GM10847 (cell line): ENCODE results near the gene GFOD1.

ENCODE experiments used
- POLR2A ChIP-seq: IDR thresholded peaks from 2 replicates; pipeline ENCODE4 v1.6.1; 2011; ENCODE audit not compliant: insufficient read length; ENCODE audit errors: extremely low read depth

GFOD1 gene

DNA sequence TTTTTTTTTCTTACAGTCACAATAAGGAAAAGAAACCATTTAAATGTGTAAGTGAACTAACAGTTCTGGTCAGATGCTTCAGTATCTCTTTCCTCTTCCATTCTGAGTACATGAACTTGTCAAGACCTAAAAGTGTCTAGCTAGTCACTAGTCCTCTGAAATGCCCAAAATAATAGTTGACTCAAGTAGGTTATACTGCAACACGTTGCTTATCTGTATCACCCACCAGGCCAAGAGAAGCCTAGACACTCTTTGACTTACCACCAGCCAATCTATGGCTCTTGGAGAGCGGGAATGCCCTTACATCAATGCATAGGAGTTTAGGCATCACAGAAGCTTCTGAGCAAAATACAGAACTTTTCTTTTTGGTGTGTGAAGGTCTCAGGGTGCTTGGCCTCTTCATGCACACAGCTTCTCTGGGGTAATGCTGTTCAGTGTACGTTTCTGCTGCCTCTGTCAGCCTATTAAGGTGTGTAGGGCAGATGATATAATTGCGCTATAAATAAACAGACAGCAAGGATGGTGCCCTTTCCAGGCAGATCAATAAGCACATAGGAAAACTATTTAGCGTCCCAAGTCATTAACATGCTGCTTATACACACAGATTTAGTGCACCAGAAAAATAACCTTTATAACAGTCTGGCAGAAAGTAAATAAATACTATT, 7.8 kb upstream of the GFOD1 start:
- TF ChIP-seq POLR2A = no peak

DNA sequence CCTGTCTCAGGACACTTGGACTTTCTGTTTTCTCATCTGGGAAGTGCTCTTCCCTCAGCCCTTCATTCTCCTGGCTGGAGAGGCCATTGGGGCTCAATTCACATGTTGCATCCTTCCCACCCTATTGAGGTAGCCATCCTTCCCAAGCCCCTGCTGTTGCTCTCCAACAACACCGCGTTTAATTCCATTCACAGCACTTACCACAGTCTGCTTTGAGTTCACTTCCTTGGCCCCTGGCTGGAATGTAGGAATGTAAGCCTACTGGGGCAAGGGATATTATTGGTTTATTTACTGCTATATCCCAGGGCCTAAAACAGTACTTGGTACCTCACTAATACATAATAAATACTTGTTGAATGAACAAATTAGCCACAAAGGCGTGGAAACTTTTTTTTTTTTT, 6.7 kb upstream of the GFOD1 start:
- TF ChIP-seq POLR2A = no peak

DNA sequence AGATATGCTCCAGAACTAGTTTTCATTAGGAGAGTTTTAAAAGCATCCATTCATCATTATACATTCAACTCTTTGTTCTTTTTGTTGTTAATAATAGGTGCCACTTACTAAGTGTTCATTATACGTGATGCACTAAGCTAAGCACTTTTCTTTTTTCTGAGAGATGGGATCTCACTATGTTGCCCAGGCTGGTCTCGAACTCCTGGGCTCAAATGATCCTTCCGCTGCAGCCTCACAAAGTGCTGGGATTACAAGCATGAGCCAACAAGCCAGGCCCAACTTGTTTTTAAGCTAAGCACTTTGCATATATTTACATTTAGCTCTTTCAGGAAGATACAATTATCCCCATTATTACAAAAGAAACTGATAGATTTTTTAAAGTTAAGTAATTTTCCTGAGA, 5.7 kb upstream of the GFOD1 start:
- no peak for TF ChIP-seq POLR2A

DNA sequence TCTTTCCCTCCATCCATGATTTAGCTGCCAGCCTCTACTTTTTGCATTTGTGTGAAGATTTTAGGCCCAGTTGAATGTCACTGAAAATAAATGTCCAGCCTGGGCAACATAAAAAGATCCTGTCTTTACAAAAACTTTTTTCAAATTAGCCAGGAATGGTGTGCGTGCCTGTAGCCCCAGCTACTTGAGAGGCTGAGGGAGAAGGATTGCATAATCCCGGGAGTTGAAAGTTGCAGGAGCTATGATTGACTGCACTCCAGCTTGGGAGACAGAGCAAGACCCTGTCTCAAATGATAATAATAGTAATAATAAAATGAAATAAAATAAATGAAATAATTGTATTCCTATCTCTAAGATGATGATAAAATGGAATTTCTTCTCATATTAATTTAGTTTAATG, 5.0 kb upstream of the GFOD1 start:
- no peak for TF ChIP-seq POLR2A

DNA sequence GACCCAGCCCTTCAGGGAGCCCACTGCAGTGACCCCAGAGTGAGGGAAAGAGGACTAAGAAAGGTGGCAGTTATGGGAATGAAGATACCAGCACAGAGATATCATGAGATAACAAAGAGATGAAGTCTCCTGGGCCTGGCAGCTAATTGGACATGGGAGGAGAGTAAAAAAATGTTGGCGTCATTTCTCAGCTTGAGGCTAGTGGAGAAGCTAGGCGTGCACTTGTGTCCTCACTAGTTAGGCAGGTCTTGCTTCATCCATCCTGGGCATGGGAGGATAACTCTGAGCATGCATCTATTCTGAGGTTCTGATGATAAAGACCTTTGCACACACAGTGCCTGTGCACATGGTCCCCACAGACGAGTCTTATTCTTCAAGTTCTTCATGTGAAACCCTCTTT, 4.1 kb upstream of the GFOD1 start:
- no peak for TF ChIP-seq POLR2A

DNA sequence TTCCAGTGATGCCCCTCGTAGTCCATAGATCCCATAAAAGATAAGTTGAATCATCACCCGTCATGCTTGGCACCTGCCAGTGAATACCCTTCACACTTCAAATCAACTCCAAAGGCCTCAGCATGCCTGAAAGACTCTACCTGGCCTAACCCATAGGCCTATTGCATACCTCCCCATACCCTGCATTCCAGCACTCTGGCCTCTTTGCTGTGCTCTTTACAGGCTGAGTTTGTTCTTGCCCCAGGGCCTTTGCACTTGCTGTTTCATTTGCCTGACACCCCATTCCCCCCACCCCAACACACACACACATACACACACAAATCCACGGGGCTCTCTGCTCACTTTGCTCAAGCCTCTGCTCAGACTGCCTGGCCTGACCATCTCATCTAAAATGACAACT, 3.0 kb upstream of the GFOD1 start:
- TF ChIP-seq POLR2A = no peak

DNA sequence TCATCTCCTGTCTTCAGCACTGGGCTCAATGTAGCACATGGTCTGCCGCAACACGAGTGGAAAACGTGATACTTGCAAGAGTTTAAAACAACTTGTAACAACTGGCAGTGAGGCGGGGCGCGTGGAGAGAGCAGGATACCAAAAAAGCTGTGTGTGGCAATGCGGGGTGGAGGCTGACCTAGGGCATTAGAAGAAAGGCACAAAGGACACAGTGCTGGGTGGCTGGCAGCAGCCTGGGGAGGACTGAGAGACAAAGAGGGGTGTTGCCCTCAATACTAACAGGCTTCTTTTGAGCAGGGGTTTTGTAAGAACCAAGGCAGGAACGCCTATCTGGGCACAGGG, 1.5 kb upstream of the GFOD1 start:
- TF ChIP-seq POLR2A = no peak

DNA sequence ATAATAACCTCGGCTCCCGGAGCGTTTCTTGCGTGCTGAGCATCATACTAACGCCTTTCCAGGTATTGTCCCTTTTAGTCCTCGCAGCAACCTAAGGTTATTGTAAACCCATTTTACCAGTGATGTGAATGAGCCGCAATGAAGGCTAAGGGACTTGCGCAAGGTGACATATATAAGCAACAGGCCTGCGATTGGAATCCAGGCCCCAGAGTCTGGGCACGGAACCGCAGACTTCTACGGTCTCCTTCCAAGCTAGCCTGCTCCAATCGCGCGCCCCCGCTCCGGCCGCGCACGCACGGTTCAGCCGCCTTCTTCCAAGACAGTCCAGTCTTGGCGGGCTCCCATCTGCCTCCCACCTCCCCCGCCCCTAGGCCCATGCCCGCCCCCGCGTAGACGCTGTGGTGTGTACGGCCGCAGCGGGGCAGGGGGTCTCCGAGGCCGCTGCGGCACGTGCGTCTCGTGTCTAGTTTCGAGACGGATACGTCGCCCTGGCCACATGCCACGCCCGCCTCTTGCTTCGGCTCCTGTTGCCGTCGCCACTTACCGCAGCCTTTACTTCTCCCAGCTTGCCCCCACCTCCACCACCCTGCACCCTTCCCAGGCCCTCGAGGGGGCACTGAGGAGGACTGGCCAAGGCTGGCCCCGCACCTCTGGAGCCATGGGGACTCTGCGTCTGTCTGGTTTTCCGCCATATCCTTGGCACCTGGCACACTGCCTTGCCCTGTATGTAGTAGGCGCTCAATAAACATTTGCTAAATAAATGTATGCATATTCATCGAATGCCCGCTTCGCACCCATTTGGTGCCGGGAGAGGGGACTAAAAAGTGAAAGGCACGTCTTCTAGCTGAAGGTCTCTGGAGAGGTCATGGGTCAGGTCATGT, 855 bp upstream of the GFOD1 start:
- no peak for TF ChIP-seq POLR2A

DNA sequence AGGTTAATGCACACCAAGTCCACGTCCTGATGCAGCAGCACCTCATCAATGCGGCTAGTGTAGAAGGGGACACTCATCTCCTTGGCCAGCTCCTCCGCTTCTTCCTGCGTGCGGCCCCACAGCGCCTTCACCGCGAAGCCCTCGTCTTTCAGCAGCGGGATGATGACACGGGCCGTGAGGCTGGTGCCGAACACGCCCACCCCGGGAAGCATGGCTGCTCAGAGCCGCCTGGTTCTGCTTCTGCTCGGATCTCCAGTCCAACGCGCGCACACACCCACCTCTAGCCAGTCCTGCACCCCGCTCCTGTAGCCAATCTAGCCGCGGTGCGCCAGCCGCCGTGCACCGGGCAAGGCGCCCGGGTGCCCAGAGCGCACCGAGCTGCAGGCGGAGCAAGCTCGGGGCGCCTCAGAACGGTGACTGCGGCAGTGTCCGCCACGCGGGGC, 700 bp downstream of the GFOD1 start:
- no peak for TF ChIP-seq POLR2A

DNA sequence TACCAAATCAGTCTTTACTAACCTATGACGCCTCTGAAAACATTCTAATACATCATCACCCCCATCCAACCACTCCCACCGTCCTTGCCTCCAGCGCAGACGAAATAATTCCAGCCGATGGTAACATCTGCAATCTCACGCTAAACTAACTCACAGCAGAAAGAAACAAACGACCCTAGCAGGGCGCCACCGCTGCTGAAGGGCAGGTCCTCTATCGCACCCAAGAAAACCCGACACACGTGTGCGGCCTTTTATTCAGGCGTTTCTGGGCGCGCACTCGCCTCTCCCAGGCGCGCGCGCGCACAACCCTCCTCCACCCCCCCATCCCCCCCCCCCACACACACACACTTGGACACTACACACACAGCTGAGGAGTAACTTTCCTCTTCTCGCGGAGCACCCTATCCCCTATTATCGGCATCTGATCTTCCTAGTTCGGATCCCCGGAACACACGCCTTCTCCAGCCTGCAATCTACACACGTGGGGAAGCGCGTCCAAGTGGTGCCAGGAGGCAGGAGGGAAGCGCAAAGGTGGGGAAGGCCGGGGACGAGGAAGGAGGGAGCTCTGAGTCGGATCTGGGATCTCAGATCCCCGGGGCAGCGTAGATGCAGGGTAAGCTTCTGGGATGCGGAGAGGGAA, 1.4 kb downstream of the GFOD1 start:
- peak; percentile 43 for TF ChIP-seq POLR2A

DNA sequence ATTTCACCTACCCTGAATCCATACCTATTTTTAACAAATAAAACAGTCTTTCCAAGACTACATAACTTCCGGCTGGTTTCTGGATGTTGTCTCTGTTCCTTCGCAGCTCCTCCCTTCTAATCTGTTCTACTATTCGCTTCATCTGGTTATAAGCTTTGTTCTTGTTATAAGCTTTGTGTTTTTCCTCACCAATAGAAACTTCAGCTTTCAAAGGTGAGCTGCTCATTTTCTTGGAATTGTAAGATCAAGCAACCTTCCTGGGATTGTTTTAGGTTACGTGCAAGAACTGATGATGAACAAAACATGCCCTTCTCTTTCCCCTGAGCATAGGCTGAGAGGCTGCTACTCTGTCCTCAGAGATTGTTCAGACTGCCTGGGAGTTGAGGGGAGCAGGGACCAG, 2.1 kb downstream of the GFOD1 start:
- no peak for TF ChIP-seq POLR2A

DNA sequence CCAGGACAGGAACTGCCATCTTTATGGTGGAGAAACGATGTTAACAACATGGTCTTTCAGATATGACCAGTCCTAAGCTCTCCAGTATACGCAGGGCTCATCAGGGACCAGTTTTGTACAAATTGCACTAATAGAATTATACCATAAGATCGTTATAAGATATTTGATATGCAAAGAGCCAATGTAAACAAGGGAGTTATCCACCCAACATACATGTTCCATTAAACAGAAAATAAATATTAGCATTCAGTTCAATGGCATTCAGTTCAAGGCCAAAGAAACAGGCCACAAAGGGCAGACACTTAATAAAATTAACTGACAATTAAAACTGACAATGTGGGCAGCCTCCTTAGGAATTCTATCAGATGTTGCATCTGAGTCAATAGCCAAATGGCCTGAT, 2.6 kb downstream of the GFOD1 start:
- TF ChIP-seq POLR2A = no peak

DNA sequence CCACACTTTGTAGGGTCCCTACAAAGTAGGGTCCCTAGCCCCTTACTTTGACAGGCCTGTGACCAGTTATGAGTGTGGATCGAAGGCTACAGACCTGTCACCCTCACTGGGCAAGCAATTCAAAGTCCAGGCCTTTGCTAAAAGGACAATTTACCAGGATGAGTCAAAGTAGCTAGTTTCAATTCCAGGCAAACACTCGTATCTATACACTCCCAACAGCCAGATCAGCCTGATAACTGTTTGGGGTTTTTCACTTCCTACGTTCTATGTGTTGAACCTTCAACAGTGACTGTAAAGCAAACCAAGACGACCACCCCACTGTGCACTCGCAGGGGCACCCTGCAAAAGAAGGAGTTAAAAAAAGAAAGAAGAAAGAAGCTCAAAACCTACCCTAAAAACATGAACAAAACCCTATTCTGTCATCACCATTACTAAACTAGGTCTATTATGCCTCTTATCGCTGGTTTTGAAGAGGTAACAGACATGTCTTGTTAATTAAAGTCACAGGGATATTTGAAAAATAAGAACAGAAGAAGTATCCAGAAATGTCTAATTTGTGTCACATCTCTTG, 3.2 kb downstream of the GFOD1 start:
- TF ChIP-seq POLR2A = no peak

DNA sequence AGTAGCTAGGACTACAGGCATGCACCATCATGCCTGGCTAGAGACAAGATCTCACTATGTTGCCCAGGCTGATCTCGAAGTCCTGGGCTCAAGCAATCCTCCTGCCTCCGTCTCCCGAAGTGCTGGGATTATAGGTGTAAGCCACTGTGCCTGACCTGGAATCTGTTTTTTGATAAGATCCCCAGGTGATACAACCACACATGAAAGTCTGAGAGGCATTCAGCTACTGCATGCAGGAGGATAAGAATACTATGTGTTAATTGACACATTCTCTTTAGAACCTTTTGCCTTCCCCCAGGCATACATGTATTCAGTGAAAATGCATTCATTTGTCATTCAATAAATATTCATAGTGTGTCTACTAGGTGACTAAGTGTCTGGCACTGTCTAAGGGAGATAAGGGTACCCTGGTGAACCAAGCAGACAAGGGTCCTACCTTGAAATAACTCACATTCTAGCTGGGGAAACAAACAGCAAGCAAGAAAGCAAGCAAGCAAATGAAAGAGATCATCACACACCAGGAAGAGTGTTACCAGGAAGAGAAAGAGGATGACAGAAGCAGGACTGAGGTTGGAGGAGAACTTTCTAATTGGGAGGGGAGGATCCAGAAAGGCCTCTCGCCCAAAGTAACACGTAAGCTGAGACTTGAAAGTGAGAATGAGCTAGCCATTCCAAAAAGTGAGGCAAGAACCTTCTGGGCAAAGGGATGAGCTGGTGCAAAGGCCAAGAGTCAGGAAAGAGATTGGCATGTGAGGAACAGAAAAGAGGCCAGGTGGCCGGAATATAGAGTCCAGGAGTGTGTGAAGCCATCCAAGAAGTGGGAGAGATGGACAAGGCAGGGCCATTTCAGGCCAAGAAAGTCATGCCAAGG, 6.5 kb downstream of the GFOD1 start:
- no peak for TF ChIP-seq POLR2A

DNA sequence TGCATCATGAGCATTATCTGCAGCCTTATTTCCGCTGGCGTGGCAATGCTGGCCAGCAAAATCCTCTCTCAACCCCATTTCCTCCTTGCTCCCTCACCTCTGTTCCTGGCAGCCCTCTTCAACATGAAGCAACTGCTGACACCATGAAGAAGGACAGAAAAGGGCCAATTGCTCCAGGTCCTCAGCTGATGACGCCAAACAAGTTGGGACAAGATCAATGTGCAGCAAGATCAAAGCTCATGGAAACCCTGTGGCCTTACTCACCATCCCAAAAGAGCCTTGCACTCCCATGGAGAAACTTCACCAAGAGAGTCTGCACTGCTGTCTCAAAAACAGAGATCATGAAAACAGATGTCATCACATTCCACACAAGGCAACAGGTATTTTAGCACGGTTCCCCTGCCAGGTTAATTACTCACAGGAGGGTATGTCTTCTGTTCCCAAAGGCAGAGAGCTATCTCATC, 7.4 kb downstream of the GFOD1 start:
- no peak for TF ChIP-seq POLR2A
